Activated naive CD4-positive, alpha-beta T cell treated with anti-CD3 and anti-CD28 coated beads, Interleukin-2, amount 50 U/mL, for 72 hours (primary cell): ENCODE results near the gene LMTK2. TPM values are rescaled to one million over a fixed set of nuclear protein-coding genes. Genes with fewer than 3 reads are reported as not detected.

Experiments used
- ATAC-seq, 2 donors: fragments of 150-1000 bp; cut with Tn5 transposase; 2 replicates each; pipeline ENCODE4 v1.10.0; 2021; ENCODE audit warnings: mild to moderate bottlenecking in 2 of 2, moderate library complexity in 2 of 2
- DNase-seq, 2 donors: peaks; one replicate each; pipeline ENCODE4 v3.0.0; 2021 to 2022; ENCODE audit warnings: low spot score in 2 of 2
- H3K27ac Mint-ChIP-seq, 2 donors: one replicate each; pipeline ENCODE4 v1.8.0; 2022; ENCODE audit warnings: mild to moderate bottlenecking in 2 of 2, mixed read lengths in 2 of 2
- H3K36me3 Mint-ChIP-seq, 2 donors: one replicate each; pipeline ENCODE4 v1.8.0; 2022; ENCODE audit warnings: mixed read lengths in 2 of 2
- H3K9me3 Mint-ChIP-seq, 2 donors: one replicate each; pipeline ENCODE4 v1.8.0; 2022; ENCODE audit warnings: mixed read lengths in 2 of 2
- total RNA-seq, 2 donors: library from RNA; stranded (reverse); gene quantifications; one replicate each; pipeline ENCODE4 v1.2.3, GENCODE V29; 2022

Gene LMTK2
- total RNA-seq, 2 donors from 2014 or later, result 10.8 to 14.9 TPM

DNA sequence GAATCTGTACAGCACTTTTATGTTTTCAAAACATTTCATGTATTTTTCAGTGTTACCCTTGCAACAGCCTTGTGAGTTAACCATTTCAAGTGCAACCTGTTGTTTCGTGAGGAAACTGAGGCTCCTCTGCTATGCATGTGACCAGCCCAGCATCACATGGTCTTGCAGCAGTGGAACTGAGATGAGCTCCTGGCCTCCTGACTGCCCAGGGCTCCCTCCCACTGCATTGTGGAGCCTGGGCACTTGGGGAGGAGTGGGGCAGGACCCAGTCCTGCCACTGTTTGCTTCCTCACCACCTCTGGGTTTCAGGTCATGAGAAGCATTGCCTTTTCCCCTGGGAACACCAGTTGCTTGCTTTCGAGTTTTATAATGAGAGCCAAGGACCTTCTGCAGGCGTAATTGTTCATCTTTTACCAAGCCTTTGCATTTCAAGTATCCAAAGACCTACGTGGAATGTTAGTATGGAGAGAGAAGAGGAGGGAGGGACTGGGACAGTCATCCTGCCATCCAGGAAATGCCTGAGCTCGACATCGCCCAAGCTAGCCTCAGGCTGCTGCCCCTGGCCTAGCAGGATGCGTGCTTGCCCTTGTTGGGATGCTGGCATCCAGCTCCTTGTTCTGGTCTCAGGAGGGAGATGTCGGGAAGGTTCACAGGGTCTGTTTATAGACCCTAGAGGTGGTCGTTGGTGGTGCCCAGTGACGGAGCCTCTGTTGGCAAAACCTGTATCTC lies 72.3 kb downstream of the LMTK2 start:
- no peaks in the 10 kb centered on the region for H3K9me3 Mint-ChIP-seq
- no peak for DNase-seq
- no peak overlapping the region for H3K27ac Mint-ChIP-seq
- ATAC-seq, result no peak
- H3K36me3 Mint-ChIP-seq, result peaks cover 6% of the 10 kb centered on the region in 2 donors

GRCh38 chr7:98180751-98181150 lies 74.1 kb downstream of the LMTK2 start:
- ATAC-seq (no peak), DNase-seq (no peak)
- H3K36me3 Mint-ChIP-seq, result peaks cover 0 to 6% of the 10 kb centered on the region in 2 donors
- peak overlapping the region in 1 of 2 donors; percentile 68 for H3K27ac Mint-ChIP-seq
- no peaks in the 10 kb centered on the region for H3K9me3 Mint-ChIP-seq

DNA sequence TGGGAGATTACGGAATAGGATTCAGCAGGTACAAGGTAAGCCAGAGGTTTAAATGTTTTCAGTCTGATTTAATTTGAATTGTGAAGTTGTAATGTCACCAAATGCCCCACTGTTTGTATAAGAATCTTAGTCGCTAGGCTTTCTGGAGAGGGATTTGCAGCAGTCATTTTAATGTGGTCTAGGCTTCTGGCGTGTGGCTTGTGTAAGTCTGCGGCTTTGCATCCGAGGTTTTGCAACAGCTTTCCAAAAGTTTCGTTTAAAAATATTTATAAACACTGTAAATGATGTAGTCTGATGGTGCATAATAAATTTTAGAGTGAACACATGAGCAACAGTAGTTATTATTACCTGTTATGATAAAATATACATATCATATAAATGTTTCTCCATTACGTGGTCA lies 78.4 kb downstream of the LMTK2 start:
- peaks cover 11 to 18% of the 10 kb centered on the region in 2 donors for H3K36me3 Mint-ChIP-seq
- ATAC-seq (no peak), DNase-seq (no peak)
- H3K27ac Mint-ChIP-seq, result no peak overlapping the region
- H3K9me3 Mint-ChIP-seq, result no peaks in the 10 kb centered on the region

- no peak for DNase-seq
- ATAC-seq, result no peak
- Mint-ChIP-seq H3K27ac (no peak overlapping the region), H3K36me3 (peaks cover 11 to 13% of the 10 kb centered on the region in 2 donors), H3K9me3 (no peaks in the 10 kb centered on the region)
Measured at GRCh38 chr7:98186452-98187137, 79.9 kb downstream of the LMTK2 start.

GRCh38 chr7:98187138-98187502 lies 80.5 kb downstream of the LMTK2 start:
- peaks cover 11 to 12% of the 10 kb centered on the region in 2 donors for H3K36me3 Mint-ChIP-seq
- DNase-seq (no peak), ATAC-seq (no peak)
- H3K27ac Mint-ChIP-seq, result no peak overlapping the region
- H3K9me3 Mint-ChIP-seq, result no peaks in the 10 kb centered on the region

DNA sequence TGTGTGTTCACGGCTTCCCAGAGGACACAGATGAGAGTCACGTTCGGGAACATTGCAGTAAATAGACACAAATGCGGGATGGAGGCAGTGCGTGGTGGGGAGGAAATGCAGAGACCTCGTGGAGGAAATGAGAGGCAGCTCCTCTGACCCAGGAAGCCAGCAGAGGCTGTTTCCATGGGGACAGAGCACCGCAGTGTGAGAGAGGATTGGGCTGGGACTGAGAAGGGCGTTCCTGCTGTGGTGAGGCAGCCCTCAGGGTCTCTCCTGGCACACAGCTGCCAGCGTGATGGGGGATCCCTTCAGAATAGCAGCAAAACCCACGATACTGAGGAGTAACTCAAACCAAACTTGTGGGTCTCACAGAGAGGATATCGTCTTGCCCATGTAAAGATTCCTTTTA lies 82.9 kb downstream of the LMTK2 start:
- no peaks in the 10 kb centered on the region for H3K9me3 Mint-ChIP-seq
- DNase-seq (no peak), ATAC-seq (no peak)
- H3K27ac Mint-ChIP-seq, result peak overlapping the region; percentile 42 to 77
- H3K36me3 Mint-ChIP-seq, result peaks cover 12 to 16% of the 10 kb centered on the region in 2 donors

DNA sequence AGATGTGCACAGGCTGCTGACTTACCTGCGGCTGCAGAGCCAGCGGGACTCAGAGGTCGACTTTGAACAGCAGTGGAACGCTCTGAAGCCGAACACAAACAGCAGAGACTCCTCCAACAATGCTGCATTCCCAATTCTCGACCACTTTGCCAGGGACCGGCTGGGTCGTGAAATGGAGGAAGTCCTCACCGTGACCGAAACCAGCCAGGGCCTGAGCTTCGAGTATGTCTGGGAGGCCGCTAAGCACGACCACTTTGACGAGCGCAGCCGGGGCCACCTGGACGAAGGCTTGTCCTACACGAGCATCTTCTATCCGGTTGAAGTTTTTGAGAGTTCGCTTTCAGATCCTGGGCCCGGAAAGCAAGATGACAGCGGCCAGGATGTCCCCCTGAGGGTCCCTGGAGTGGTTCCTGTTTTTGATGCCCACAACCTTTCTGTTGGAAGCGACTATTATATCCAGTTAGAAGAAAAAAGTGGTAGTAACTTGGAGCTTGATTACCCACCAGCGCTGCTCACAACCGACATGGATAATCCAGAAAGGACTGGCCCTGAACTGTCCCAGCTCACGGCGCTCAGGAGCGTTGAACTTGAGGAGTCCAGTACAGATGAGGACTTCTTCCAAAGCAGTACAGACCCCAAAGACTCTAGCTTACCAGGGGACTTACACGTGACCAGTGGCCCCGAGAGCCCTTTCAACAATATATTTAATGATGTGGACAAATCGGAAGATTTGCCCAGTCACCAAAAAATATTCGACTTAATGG lies 85.2 kb downstream of the LMTK2 start:
- Mint-ChIP-seq H3K27ac (peak overlapping the region in 1 of 2 donors; percentile 44), H3K36me3 (peaks cover 12 to 16% of the 10 kb centered on the region in 2 donors), H3K9me3 (no peaks in the 10 kb centered on the region)
- ATAC-seq, result no peak
- no peak for DNase-seq

DNA sequence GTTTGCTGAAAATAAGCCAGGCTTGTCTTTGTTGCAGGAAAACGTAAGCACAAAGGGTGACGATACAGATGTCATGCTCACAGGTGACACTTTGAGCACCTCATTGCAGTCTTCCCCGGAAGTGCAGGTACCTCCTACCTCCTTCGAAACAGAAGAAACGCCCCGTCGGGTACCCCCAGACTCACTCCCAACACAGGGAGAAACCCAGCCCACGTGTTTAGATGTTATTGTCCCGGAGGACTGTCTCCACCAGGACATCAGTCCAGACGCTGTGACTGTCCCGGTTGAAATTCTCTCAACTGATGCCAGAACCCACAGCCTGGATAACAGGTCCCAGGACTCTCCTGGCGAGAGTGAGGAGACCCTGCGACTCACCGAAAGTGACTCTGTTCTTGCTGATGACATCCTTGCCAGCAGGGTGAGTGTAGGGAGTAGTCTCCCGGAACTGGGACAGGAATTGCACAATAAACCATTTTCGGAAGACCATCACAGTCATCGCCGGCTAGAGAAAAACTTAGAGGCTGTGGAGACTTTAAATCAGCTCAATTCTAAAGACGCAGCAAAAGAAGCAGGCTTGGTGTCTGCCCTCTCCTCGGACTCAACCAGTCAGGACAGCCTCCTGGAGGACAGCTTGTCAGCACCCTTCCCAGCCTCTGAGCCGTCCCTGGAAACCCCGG lies 86.3 kb downstream of the LMTK2 start:
- ATAC-seq, result no peak
- peaks cover 12 to 16% of the 10 kb centered on the region in 2 donors for H3K36me3 Mint-ChIP-seq
- no peaks in the 10 kb centered on the region for H3K9me3 Mint-ChIP-seq
- DNase-seq, result no peak
- H3K27ac Mint-ChIP-seq, result peak overlapping the region in 1 of 2 donors; percentile 36

GRCh38 chr7:98193474-98194180 lies 87.0 kb downstream of the LMTK2 start:
- DNase-seq (no peak), ATAC-seq (no peak)
- Mint-ChIP-seq H3K36me3 (peaks cover 11 to 15% of the 10 kb centered on the region in 2 donors), H3K9me3 (no peaks in the 10 kb centered on the region), H3K27ac (peak overlapping the region in 1 of 2 donors; percentile 29)

- ATAC-seq (no peak), DNase-seq (no peak)
- Mint-ChIP-seq H3K27ac (peak overlapping the region in 1 of 2 donors; percentile 29), H3K36me3 (peaks cover 11% of the 10 kb centered on the region in 2 donors), H3K9me3 (no peaks in the 10 kb centered on the region)
Measured at GRCh38 chr7:98194186-98194585, 87.5 kb downstream of the LMTK2 start.

DNA sequence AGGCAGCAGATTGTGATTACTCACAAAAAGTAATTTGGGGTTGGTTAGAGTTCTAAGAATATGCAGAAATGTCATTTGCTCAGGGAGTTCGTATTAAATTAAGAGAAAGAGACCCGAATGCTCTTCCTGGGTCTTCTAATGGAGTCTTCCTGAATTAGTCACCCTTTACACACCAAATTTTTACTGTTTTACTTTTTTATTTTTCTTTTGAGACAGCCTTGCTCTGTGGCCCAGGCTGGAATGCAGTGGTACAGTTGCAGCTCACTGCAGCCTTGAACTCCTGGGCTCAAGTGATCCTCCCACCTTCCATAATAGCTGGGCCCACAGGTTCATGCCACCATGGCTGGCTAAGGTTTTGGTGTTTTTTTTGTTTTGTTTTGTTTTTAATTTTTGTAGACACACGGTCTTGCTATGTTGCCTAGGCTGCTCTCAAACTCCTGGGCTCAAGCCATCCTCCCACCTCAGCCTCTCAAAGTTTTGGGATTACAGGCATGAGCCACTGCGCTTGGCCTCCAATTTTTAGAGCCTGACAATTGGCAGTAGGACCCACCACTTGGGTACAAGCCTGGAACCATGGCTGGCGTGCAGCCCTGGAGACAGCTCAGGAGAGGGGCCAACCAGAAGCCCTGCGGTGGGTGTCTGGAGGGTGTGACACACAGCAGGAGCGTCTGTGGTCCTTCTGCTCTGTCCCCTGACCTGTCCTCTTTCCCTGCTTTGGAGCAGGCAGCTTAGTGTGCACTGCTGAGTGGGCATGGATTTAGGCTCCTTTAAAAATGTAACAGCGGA lies 88.2 kb downstream of the LMTK2 start:
- Mint-ChIP-seq H3K27ac (no peak overlapping the region), H3K36me3 (peaks cover 9 to 10% of the 10 kb centered on the region in 2 donors), H3K9me3 (no peaks in the 10 kb centered on the region)
- DNase-seq (no peak), ATAC-seq (no peak)

GRCh38 chr7:98196706-98197605 lies 90.3 kb downstream of the LMTK2 start:
- DNase-seq (no peak), ATAC-seq (no peak)
- Mint-ChIP-seq H3K27ac (no peak overlapping the region), H3K36me3 (peaks cover 12 to 18% of the 10 kb centered on the region in 2 donors), H3K9me3 (no peaks in the 10 kb centered on the region)

- peaks cover 10 to 22% of the 10 kb centered on the region in 2 donors for H3K36me3 Mint-ChIP-seq
- no peak for DNase-seq
Measured at GRCh38 chr7:98199131-98199530, 92.5 kb downstream of the LMTK2 start.

GRCh38 chr7:98200364-98200763 lies 93.7 kb downstream of the LMTK2 start:
- ATAC-seq, result peak; percentile 8 to 39
- DNase-seq, result no peak

More at GRCh38 chr7:98199131-98199530, 92.5 kb downstream of the LMTK2 start:
- H3K27ac Mint-ChIP-seq, result no peak overlapping the region
- no peak for ATAC-seq
- H3K9me3 Mint-ChIP-seq, result no peaks in the 10 kb centered on the region

More at GRCh38 chr7:98200364-98200763, 93.7 kb downstream of the LMTK2 start:
- H3K9me3 Mint-ChIP-seq, result no peaks in the 10 kb centered on the region
- H3K27ac Mint-ChIP-seq, result peak overlapping the region in 1 of 2 donors; percentile 5
- peaks cover 10 to 22% of the 10 kb centered on the region in 2 donors for H3K36me3 Mint-ChIP-seq
